PFSK-1 (cell line): ENCODE data around the gene FBXL2.

Source experiments
- FOXP2 ChIP-seq: optimal IDR thresholded peaks from 2 replicates; pipeline ENCODE3; 2011; ENCODE audit warnings: borderline replicate concordance, control low read depth, inconsistent platforms; ENCODE audit not compliant: insufficient read depth; ENCODE audit errors: extremely low read length, extremely low read depth
- POLR2AphosphoS5 ChIP-seq: IDR thresholded peaks from 2 replicates; pipeline ENCODE4 v1.6.1; 2012; ENCODE audit warnings: low read depth, mild to moderate bottlenecking, control low read depth, low read length, moderate library complexity
- SIN3A ChIP-seq: IDR thresholded peaks from 2 replicates; pipeline ENCODE4 v1.6.1; 2012; ENCODE audit warnings: mild to moderate bottlenecking, low read length, moderate library complexity, borderline replicate concordance; ENCODE audit not compliant: insufficient read depth
- TAF1 ChIP-seq: IDR thresholded peaks from 2 replicates; pipeline ENCODE4 v1.6.1; 2012; ENCODE audit warnings: low read length, control low read depth, borderline replicate concordance; ENCODE audit not compliant: insufficient read depth
- TF ChIP-seq, protein P1 (sequence below), 2 experiments: IDR thresholded peaks; 2 replicates each; pipeline versions ENCODE4 v1.6.1 to v1.8.0; 2011 to 2012; ENCODE audit warnings: low read depth in 2 of 2, low read length in 2 of 2, control low read depth in 1 of 2, inconsistent platforms in 1 of 2, mild to moderate bottlenecking in 1 of 2, moderate library complexity in 1 of 2; ENCODE audit not compliant: insufficient read depth in 1 of 2

Gene FBXL2

DNA sequence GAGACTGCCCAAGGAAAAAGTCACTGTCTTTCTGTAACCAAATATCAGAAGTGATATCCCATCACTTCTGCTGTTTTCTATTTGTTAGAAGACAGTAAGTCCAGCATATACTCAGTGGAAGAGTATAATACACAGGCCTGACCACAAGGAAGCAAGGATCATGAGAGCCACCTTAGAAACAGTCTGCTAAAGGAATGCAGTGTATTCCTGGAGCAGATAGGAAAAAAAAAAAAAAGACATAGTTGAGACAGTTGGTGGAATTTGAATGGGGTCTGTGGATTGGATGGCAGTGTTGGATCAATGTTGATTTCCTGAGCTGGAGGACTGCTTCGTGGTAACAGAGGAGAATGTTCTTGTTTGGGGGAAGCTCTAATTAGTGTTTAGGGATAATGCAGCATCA is 26.5 kb upstream of the FBXL2 start:
- TF ChIP-seq TAF1: no peak
- no peak for TF ChIP-seq FOXP2
- TF ChIP-seq POLR2AphosphoS5: no peak
- TF ChIP-seq, protein P1, sequence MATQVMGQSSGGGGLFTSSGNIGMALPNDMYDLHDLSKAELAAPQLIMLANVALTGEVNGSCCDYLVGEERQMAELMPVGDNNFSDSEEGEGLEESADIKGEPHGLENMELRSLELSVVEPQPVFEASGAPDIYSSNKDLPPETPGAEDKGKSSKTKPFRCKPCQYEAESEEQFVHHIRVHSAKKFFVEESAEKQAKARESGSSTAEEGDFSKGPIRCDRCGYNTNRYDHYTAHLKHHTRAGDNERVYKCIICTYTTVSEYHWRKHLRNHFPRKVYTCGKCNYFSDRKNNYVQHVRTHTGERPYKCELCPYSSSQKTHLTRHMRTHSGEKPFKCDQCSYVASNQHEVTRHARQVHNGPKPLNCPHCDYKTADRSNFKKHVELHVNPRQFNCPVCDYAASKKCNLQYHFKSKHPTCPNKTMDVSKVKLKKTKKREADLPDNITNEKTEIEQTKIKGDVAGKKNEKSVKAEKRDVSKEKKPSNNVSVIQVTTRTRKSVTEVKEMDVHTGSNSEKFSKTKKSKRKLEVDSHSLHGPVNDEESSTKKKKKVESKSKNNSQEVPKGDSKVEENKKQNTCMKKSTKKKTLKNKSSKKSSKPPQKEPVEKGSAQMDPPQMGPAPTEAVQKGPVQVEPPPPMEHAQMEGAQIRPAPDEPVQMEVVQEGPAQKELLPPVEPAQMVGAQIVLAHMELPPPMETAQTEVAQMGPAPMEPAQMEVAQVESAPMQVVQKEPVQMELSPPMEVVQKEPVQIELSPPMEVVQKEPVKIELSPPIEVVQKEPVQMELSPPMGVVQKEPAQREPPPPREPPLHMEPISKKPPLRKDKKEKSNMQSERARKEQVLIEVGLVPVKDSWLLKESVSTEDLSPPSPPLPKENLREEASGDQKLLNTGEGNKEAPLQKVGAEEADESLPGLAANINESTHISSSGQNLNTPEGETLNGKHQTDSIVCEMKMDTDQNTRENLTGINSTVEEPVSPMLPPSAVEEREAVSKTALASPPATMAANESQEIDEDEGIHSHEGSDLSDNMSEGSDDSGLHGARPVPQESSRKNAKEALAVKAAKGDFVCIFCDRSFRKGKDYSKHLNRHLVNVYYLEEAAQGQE (IDR thresholded peaks at IDR 0.05; ENCODE audit: insufficient read depth in 1 of 2, low read depth in 2 of 2, low read length in 2 of 2): no peak
- no peak for TF ChIP-seq SIN3A

DNA sequence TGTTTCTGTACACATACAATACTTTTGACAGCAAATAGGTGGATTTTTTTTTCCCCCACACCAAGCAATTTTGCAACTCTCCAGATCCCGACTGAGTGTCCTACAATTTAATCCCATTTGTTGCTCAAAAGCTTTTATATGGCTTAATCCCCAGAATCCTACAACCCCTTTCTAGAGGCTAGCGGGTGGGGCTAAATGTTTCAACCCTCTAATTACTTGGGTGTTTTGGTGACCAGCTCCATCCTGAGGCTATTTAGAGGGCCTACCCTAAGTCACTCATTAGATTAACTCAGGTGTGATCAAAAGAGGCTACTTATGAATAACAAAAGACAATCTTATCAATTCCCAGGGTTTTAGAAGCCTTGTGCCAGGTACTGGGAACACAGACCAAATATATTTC is 21.0 kb upstream of the FBXL2 start:
- TF ChIP-seq FOXP2: no peak
- no peak for TF ChIP-seq TAF1
- TF ChIP-seq SIN3A: no peak
- TF ChIP-seq POLR2AphosphoS5: no peak

DNA sequence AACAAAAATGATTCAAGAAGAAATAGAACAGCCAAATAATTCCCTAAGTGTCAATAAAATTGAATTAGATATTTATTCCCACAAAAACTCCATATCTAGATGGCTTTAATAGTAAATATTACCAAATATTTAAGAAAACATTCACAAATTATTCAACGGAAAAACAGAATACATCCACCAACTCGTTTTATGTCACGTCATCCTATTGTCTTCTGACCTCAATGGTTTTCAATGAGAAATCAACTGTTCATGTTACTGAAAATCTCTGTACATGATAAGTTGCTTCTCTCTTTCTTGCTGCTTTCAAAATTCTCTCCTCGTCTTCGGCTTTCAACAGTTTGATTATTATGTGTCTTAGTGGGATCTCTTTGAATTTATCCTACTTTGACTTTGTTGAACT is 17.1 kb upstream of the FBXL2 start:
- TF ChIP-seq TAF1: no peak
- TF ChIP-seq, protein P1 (IDR thresholded peaks at IDR 0.05; ENCODE audit: insufficient read depth in 1 of 2, low read depth in 2 of 2, low read length in 2 of 2): no peak
- no peak for TF ChIP-seq FOXP2
- no peak for TF ChIP-seq SIN3A
- TF ChIP-seq POLR2AphosphoS5: no peak

DNA sequence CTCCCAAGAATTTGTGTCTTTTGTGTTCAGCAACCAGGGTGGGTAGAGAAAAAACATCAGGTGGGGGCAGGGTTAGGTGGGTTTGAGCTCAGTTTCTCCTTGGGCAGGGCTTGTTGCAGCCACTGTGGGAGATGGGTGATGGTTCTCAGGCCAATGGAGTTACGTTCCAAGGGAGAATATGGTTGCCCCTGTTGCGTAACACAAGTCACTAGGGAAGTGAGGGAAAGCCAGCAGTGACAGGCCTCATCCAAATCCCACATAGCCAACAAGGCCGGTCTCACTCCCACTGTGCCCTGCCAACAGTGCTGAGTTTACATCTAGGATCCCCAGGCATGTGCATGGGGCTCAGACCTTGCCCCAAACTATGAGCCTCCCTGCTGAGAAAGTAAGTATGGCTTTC is 7.9 kb upstream of the FBXL2 start:
- TF ChIP-seq POLR2AphosphoS5: no peak
- no peak for TF ChIP-seq TAF1
- TF ChIP-seq, protein P1 (IDR thresholded peaks at IDR 0.05; ENCODE audit: insufficient read depth in 1 of 2, low read depth in 2 of 2, low read length in 2 of 2): no peak

DNA sequence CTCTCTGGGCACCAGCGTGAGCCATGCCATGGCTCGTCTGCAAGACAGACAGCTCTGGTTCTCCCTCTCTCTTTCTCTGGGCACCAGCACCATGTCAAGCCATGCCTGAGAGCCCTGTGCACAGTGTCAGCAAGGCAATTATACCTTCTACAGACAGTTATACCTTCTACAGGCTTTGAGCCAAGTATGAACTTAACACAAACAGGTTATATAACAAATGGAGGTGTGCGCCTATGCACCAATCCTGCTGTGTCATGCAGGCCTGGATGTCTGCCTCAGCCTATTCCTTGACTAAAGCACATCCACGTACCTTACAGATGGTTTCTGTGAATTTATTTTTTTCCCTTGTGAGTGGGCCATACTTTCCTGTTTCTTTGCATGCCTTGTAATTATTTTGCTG is 5.9 kb upstream of the FBXL2 start:
- TF ChIP-seq TAF1 (no peak), SIN3A (no peak), POLR2AphosphoS5 (no peak), FOXP2 (no peak)
- TF ChIP-seq, protein P1 (IDR thresholded peaks at IDR 0.05; ENCODE audit: insufficient read depth in 1 of 2, low read depth in 2 of 2, low read length in 2 of 2): no peak
